Activated CD4-positive, alpha-beta T cell treated with anti-CD3 and anti-CD28 coated beads, Interleukin-2, amount 50 U/mL, for 16 hours (primary cell): ENCODE data around the gene TNFRSF11A.

Source experiments
- DNase-seq: peaks from one replicate; pipeline ENCODE4 v3.0.0-alpha.2; 2020

Gene TNFRSF11A

GRCh38 chr18:62325806-62326645 is 916 bp downstream of the TNFRSF11A start:
- peak; percentile 37 for DNase-seq

- no peak for DNase-seq
Measured at GRCh38 chr18:62326646-62327348, 1.7 kb downstream of the TNFRSF11A start.

GRCh38 chr18:62327977-62328376 is 2.9 kb downstream of the TNFRSF11A start:
- no peak for DNase-seq

GRCh38 chr18:62328586-62329525 is 3.7 kb downstream of the TNFRSF11A start:
- no peak for DNase-seq

- DNase-seq = peak; percentile 53
Measured at GRCh38 chr18:62329691-62330454, 4.8 kb downstream of the TNFRSF11A start.

GRCh38 chr18:62330650-62331049 is 5.5 kb downstream of the TNFRSF11A start:
- no peak for DNase-seq

GRCh38 chr18:62331581-62332356 is 6.7 kb downstream of the TNFRSF11A start:
- no peak for DNase-seq

GRCh38 chr18:62332431-62332830 is 7.3 kb downstream of the TNFRSF11A start:
- DNase-seq = no peak

- DNase-seq = no peak
Measured at GRCh38 chr18:62332964-62333695, 8.0 kb downstream of the TNFRSF11A start.

GRCh38 chr18:62334120-62334519 is 9.0 kb downstream of the TNFRSF11A start:
- no peak for DNase-seq

- DNase-seq = no peak
Measured at GRCh38 chr18:62335494-62335893, 10.4 kb downstream of the TNFRSF11A start.

GRCh38 chr18:62336618-62337017 is 11.5 kb downstream of the TNFRSF11A start:
- no peak for DNase-seq

GRCh38 chr18:62337336-62337735 is 12.2 kb downstream of the TNFRSF11A start:
- no peak for DNase-seq

GRCh38 chr18:62338446-62339105 is 13.5 kb downstream of the TNFRSF11A start:
- no peak for DNase-seq

GRCh38 chr18:62339106-62339988 is 14.2 kb downstream of the TNFRSF11A start:
- peak; percentile 84 for DNase-seq

GRCh38 chr18:62340996-62341395 is 15.9 kb downstream of the TNFRSF11A start:
- DNase-seq = peak; percentile 52

- no peak for DNase-seq
Measured at GRCh38 chr18:62341473-62341872, 16.4 kb downstream of the TNFRSF11A start.

GRCh38 chr18:62342884-62343283 is 17.8 kb downstream of the TNFRSF11A start:
- no peak for DNase-seq

GRCh38 chr18:62343316-62343715 is 18.2 kb downstream of the TNFRSF11A start:
- DNase-seq = no peak
